Stimulated activated naive CD8-positive, alpha-beta T cell treated with anti-CD3 and anti-CD28 coated beads, Interleukin-15, Interleukin-2, amounts not matched to agents 100 ng/mL and 50 ng/mL, for 24 hours (primary cell): ENCODE data around the gene SH3BP2.

ENCODE experiments used
- H3K27ac Mint-ChIP-seq: one replicate; pipeline ENCODE4 v1.8.0; 2021; ENCODE audit warnings: mild to moderate bottlenecking, mixed read lengths
- H3K27me3 Mint-ChIP-seq: one replicate; pipeline ENCODE4 v1.8.0; 2021; ENCODE audit warnings: mixed read lengths
- H3K36me3 Mint-ChIP-seq: one replicate; pipeline ENCODE4 v1.8.0; 2021; ENCODE audit warnings: low read depth, mixed read lengths
- H3K4me1 Mint-ChIP-seq: one replicate; pipeline ENCODE4 v1.8.0; 2021; ENCODE audit warnings: low read depth, mixed read lengths
- H3K4me3 Mint-ChIP-seq: one replicate; pipeline ENCODE4 v1.8.0; 2021; ENCODE audit warnings: mild to moderate bottlenecking, mixed read lengths
- H3K9me3 Mint-ChIP-seq: one replicate; pipeline ENCODE4 v1.8.0; 2021; ENCODE audit warnings: mixed read lengths

SH3BP2 gene

DNA sequence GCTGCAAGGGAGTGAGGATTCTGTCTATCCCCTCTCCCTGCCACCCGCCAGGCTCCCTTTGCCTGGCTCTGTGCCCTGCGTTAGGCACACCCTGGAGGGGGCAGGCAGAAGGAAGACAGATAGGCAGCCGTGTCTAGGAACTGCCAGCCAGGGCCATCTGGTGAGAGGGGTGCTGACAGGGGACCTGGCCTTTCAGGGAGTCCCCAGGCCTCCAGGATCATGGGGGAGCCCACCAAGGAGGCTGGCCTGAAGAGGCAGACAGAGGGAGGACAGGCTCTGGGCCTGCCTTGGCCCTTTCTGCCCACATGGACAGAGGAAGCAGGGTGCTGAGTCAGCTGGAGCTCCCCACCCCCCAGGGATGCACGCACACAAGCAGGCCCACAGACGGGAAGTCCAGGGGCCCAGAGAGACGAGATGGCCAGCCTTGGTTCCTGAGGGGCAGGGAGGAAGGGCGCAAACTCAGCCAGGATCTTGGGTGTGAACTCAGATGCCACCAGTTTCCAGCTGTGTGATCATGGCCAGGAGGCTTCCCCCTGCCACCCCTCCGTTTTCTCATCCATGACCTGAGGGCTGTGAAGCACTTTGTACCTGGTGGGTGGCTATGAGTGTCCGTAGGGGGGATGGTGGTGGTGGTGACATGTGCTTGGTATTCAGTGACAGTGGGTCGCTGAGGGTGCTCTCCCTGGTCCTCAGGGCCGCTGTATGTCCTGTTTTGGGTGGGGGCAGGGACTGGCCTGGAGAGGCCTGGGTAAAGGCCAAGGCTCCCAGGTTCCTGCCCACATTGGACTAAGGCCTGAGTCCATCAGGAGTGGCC lies 1.8 kb downstream of the SH3BP2 start:
- peaks cover 48% of the 10 kb centered on the region for H3K4me1 Mint-ChIP-seq
- no peaks in the 10 kb centered on the region for H3K27me3 Mint-ChIP-seq
- peak overlapping the region; percentile 86 for H3K4me3 Mint-ChIP-seq
- peak overlapping the region; percentile 49 for H3K27ac Mint-ChIP-seq
- no peaks in the 10 kb centered on the region for H3K36me3 Mint-ChIP-seq
- no peaks in the 10 kb centered on the region for H3K9me3 Mint-ChIP-seq

DNA sequence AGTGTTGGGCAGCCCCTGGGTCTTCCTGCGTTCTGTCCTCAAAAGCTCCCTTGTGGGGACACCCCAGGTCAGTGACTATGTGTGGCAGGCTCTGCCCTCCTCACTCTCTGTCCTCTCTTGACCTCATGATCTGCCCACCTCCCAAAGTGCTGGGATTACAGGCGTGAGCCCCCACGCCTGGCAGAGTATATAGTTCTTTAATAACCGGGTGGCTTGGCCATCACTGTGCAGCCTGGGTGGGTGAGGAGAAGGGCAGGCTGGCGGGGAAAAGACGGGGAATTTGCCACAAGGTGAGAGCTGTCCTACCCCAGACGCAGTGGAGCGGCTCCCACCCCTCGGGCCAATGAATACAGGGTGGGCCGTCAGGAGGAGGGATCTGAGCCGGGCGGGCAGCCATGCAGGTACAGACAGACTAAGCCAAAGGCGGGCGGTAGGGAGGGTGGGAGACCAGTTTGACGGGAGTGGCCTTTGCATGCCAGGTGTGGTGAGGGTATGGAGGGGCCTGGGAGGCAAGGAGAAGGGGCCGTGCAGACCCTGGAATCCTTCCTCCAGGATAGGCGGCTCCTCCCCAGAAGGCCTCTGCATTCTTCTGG lies 2.5 kb downstream of the SH3BP2 start:
- Mint-ChIP-seq H3K36me3 (no peaks in the 10 kb centered on the region), H3K9me3 (no peaks in the 10 kb centered on the region), H3K4me1 (peaks cover 54% of the 10 kb centered on the region), H3K4me3 (no peak overlapping the region), H3K27ac (no peak overlapping the region), H3K27me3 (no peaks in the 10 kb centered on the region)

DNA sequence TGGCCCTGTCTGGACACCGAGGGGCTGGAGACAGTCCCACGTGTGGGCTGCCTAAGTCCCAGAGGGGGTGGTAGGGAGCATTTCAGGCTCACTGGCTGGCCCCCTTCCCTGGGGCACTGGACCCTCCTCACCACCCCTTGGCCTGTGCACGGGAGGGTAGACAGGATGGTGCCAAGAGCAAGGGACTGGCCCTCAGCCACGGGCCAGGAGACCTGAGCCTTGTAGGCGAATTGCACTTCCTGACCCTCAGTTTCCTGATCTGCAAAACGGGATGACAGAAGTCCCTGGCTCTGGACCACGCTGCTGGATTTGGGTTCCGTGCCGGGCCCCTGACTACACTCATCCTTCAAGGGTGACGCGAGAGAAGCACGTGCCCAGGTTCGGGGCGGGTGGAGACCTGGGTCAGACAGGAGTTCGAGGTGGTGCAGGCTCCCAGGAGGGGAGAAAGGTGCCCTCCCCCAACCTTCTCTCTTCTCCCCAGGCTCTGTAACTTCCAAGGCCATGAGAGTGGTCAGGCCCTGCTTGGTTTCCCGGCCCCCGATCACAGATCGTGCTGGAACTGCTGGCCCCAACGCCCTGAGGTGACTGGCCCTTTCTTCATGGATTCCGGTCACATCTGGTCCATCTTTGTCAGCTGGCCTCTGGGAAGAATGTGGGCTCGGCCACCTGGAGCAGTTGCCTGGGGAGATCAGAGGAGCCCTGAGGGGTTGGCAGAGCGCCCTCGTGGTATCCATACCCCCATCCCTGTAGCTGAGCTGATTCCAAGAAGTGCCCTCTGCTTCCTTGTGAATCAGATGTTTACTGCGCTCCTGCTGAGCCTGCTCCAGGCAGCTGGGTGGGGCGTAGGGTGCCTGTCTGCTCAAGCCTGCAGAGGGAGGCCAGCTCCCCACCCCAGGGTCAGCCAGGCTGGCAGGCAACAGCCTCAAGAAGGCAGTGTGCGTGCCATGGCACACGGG lies 3.3 kb downstream of the SH3BP2 start:
- Mint-ChIP-seq H3K27ac (no peak overlapping the region), H3K9me3 (no peaks in the 10 kb centered on the region), H3K4me3 (no peak overlapping the region), H3K36me3 (no peaks in the 10 kb centered on the region), H3K4me1 (peaks cover 62% of the 10 kb centered on the region), H3K27me3 (no peaks in the 10 kb centered on the region)

DNA sequence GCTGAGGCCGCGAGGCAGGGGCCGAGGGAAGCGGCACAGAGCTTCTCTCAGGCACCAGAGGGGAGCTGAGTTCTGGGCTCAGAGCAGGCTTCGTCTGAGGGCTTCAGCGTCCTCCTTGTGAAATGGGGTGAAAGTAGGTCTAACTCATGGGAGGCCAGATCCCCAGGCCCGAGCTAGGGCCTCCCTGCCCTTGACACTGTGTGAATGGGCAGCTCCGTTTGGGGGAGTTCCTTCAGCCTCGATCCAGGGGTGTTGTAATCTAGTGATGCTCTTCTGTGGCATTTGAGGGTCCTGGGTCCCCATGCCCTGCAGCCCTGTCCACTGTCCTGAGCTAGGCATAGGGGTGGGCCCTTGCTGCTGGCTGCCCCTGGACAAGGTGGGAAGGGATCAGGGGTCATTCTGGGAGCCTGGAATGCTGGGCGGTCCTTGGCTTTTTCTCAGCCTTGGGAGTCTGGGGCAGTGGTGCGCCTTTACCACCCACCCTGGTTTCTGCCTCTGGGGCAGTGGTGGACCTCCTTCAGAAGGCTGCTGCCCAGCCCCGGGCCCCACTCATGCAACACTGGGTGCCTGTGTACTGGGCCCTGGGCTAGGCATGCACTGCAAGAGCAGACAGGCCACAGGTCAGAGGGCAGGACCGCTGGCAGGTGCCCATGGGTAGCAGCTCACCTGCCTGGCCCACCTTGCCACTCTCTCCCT lies 4.1 kb downstream of the SH3BP2 start:
- Mint-ChIP-seq H3K36me3 (no peaks in the 10 kb centered on the region), H3K27me3 (no peaks in the 10 kb centered on the region), H3K27ac (no peak overlapping the region), H3K9me3 (no peaks in the 10 kb centered on the region), H3K4me1 (peaks cover 68% of the 10 kb centered on the region), H3K4me3 (no peak overlapping the region)

DNA sequence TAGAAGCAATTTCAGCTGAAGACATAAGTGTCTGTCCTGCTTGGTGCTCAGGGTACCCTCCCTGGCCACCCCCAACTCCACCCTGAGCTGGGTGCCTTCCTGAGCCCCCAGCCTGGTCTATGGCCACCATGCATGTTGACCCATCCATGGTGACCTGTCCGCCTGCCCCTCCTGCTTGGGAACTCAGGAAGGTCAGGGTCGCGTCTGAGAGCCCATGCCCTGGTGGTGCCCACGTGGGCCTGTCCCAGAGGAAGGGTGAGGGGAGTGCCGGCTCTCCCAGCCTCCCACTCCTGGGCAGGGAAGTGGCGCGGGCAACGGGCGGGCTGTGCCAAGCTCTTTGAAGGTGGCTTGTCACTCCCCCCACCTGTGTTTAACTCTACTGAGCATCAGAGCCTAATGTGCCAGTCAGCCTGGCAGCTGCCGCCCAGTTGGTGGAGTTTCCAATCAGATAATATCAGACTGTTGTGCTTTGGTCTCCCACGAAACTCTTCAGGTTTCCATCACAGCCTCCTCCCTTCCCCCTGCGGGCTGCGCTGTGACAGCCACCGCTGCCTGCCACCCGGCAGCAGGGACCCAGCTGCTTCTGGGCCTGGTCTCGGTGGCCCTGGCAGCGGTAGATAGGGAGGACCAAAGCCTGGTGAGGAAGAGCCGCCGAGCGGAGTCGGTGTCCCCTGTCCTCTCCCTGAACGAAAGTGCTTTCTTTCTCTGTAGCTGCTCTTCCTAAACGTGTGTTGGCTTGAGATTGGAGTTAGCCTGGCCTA lies 4.8 kb downstream of the SH3BP2 start:
- Mint-ChIP-seq H3K27ac (peak overlapping the region; percentile 87), H3K36me3 (no peaks in the 10 kb centered on the region), H3K4me1 (peaks cover 68% of the 10 kb centered on the region), H3K27me3 (no peaks in the 10 kb centered on the region), H3K9me3 (no peaks in the 10 kb centered on the region), H3K4me3 (peak overlapping the region; percentile 81)

DNA sequence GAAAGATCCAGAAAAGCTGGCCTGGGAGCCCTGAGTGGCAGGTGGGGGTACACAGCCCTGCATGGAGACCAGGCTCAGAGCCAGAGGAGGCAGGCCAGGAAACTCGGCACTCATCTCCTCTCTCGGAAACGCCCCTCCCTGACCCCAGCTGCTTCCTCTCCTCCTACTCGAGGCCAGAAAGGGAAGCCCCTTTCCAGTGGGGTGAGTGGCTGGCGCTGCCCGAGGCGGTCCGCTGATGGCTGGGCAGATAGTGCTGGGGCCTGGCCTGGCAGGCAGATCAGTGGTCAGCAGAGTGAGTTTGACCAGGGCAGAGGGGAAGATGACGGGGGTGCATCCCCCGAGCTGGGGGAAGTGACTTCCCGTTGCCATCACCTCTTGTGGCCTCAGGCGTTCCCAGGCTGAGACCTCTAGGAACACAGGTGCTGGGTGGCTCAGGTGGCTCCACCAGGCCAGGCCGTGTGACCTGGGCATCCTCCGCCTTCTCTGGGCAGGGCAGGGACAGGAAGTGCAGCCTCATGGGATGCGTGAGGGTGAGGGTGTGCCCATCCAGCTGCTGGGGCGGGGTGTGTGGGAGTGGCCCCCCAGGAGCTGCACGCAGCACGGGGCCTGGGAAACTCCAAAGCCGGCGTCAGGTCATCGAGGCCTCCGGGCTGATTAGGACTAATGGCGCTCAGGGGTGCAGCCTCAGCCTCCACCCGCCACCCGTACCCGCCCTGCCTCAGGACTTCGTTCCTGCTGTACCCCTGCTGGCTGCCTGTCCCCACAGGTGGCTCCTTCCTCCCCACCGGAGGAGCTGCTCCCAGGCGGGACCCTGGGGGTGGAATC lies 5.7 kb downstream of the SH3BP2 start:
- H3K27me3 Mint-ChIP-seq: no peaks in the 10 kb centered on the region
- peak overlapping the region; percentile 87 for H3K27ac Mint-ChIP-seq
- no peaks in the 10 kb centered on the region for H3K36me3 Mint-ChIP-seq
- H3K9me3 Mint-ChIP-seq: no peaks in the 10 kb centered on the region
- peaks cover 65% of the 10 kb centered on the region for H3K4me1 Mint-ChIP-seq
- peak overlapping the region; percentile 81 for H3K4me3 Mint-ChIP-seq

DNA sequence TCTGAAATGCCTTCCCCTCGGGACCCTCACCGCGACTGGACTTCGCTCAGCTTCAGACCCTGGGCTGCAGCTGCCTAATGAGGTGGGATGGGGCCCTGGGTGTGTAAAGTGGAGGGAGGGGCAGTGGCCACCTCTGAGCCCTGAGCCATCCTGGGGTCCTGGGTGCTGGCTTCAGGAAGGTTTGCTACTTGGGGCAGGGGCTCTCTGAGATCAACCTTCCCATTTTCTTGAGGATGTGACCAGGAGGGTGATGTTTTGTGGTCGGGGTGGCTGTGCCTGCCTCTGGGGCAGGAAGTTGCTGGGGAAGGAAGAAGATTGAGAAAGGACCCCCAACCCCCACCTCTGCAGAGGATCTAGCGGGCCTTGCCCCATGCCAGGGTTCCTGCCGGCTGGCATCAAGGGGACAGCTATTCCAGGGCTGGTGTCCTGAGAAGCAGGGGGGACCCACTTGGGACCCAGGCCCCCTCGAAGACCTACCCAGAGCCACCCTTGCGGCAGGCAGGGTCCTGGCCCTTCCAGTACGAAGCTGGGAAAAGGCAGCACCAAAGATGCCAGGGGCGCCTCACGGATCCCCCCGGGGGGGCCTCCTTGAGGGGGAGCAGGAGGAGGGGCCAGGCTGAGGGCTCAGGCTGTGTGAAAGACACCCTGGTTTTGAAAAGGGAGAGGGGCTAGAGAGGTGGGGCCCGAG lies 6.5 kb downstream of the SH3BP2 start:
- H3K36me3 Mint-ChIP-seq: no peaks in the 10 kb centered on the region
- H3K27me3 Mint-ChIP-seq: no peaks in the 10 kb centered on the region
- H3K4me3 Mint-ChIP-seq: peak overlapping the region; percentile 81
- peaks cover 58% of the 10 kb centered on the region for H3K4me1 Mint-ChIP-seq
- peak overlapping the region; percentile 77 for H3K27ac Mint-ChIP-seq
- no peaks in the 10 kb centered on the region for H3K9me3 Mint-ChIP-seq

DNA sequence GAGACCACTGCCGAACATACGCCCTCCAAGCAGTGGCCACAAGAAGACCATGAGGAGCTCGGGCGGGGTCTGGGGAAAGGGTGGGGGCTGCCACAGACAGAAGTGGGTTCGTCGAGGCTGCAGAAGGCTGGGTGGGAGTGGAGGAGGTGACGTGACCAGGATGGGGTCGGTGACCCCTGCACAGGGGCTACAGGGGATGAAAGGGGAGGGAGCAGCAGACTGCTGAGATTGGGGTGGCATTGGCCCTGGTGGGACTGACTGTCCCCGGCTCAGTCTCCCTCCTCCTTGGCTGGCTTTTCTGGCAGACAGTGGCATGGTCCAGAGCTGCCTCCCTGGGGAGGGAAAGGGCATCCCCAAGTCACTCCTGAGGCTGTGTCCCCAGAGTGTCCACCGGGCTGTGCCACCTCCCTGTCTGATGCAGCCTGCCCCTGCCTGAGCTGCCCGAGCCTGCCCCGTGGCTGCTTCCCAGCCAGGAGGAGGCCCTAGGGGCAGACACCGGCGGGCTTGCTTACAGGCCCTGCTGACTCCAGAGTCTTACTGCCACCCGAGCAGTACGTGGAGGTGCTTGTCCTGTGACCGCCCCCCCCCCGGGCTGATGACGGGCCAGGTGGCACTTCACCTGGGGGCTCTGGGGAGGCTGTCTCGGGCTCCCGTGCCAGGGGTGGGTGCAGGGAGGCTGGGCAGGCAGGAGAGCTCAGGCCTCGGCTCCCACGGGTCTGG lies 7.2 kb downstream of the SH3BP2 start:
- Mint-ChIP-seq H3K9me3 (no peaks in the 10 kb centered on the region), H3K4me3 (peak overlapping the region; percentile 63), H3K36me3 (no peaks in the 10 kb centered on the region), H3K27ac (peak overlapping the region; percentile 76), H3K27me3 (no peaks in the 10 kb centered on the region), H3K4me1 (peaks cover 50% of the 10 kb centered on the region)

DNA sequence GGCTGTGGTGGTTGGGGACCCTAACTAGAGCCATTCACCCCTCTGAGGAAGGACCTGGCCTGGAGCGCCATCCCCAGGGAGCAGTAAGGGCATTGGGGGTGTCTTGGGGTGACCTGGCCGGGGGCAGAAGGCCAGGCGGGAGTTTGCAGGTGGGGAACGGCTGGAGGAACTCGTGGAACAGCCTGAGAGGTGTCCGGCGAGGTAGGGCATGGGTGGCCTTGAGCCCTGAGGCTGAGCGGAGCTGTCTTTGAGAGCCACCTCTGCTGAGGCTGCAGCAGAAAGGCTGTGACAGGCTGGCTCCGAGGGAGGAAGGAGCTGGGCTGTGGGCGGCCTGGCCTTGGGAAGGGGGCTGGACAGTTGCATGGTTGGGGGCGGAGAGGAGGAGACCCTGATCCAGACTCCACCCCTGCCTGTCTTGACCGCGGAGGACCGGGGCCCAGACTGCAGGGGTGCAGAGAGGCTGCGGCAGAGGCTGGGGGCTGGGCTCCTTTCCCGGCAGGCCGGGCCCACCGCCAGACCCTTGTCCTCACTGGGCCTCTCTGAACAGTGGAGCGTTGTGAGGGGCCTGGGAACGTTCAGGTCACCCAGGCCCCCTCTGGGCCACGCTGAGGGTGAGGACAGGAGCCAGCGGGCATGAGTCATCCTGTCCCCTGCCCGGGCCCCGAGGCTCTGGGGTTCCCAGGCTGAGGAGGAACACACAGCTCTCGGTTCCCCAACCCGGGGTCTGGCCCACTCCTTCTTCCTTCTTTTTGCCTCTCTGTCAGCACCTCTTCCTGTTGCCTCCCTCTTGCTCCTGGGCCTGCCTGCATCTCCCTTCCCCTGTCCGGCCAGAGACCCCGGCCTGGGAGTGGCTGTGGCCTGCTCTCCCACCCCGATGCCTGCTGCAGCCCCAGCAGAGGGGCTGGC lies 8.1 kb downstream of the SH3BP2 start:
- H3K9me3 Mint-ChIP-seq: no peaks in the 10 kb centered on the region
- H3K4me3 Mint-ChIP-seq: peak overlapping the region; percentile 59
- H3K27ac Mint-ChIP-seq: peak overlapping the region; percentile 71
- H3K36me3 Mint-ChIP-seq: no peaks in the 10 kb centered on the region
- H3K27me3 Mint-ChIP-seq: no peaks in the 10 kb centered on the region
- peaks cover 50% of the 10 kb centered on the region for H3K4me1 Mint-ChIP-seq

DNA sequence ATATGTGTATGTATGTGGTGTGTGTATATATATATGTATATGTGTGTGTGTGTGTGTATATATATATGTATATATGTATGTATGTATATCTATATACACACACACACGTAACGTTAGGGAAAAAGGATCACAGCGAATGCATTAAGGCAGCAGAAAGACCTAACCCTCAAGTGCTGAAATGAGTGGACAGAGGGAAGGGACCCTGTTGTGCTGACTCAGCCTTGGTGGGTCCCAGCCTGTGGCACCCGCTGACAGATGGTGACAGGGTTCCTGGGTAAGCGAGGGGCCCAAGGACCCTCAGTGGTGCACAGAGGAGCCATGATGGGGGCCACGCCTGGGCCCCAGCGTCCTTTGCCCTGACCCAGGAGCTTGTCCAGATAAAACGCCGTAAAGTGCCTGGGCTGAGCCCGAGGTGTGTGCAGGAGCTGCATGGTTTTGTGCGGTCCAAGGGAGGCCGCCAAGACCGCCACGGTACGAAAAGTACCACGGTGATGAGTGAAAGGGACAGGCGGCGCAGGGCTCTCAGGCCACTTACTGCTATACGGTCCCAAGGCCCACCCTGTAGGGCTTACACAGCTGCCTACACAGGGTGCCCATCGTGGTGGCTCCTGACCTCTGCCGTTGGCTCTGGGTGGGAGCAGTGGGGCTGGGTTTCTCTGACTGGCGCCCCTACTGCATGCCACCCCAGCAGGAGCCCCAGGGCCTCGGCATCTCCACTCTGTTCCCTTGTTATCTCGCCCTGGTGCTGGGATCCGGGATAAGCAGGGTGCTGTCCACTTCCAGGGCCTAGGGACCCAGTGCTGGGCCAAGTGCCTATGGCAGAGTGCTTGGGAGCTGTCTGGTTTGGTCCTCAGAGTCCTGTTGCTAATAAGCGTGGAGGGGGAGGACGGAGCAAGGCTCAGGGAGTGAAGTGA lies 10.0 kb downstream of the SH3BP2 start:
- H3K4me1 Mint-ChIP-seq: peaks cover 52% of the 10 kb centered on the region
- no peaks in the 10 kb centered on the region for H3K9me3 Mint-ChIP-seq

More for the DNA sequence above, 10.0 kb downstream of the SH3BP2 start:
- no peak overlapping the region for H3K27ac Mint-ChIP-seq
- H3K4me3 Mint-ChIP-seq: no peak overlapping the region
- H3K27me3 Mint-ChIP-seq: no peaks in the 10 kb centered on the region
- no peaks in the 10 kb centered on the region for H3K36me3 Mint-ChIP-seq
